ENCODE measurements around the gene SPRR1A.

SPRR1A gene

GRCh38 chr1:152983743-152984142 lies at the start of gene SPRR1A:
Gene SPRR1A, plus strand, starts transcription at chr1:152984081. Its CDS starts 1,150 bp downstream, at chr1:152985231.
- no peaks in the 10 kb centered on the region for H3K4me1 Mint-ChIP-seq
- no peak within 1 kb of the TSS for H3K4me3 Mint-ChIP-seq
- H3K36me3 Mint-ChIP-seq, result no peaks in the 10 kb centered on the region
- H3K27me3 Mint-ChIP-seq, result peaks cover 26% of the 10 kb centered on the region
- H3K9me3 Mint-ChIP-seq, result no peaks in the 10 kb centered on the region
- H3K27ac Mint-ChIP-seq, result no peak within 1 kb of the TSS

GRCh38 chr1:152940614-152941013 lies 43.3 kb upstream of the SPRR1A start:
- no peaks in the 10 kb centered on the region for H3K9me3 Mint-ChIP-seq
- H3K27ac Mint-ChIP-seq, result no peak overlapping the region
- no peak overlapping the region for H3K4me3 Mint-ChIP-seq
- H3K4me1 Mint-ChIP-seq, result no peaks in the 10 kb centered on the region
- no peaks in the 10 kb centered on the region for H3K36me3 Mint-ChIP-seq
- peaks cover 9% of the 10 kb centered on the region for H3K27me3 Mint-ChIP-seq

- Mint-ChIP-seq H3K36me3 (no peaks in the 10 kb centered on the region), H3K27me3 (peaks cover 13% of the 10 kb centered on the region), H3K4me3 (no peak overlapping the region), H3K27ac (no peak overlapping the region), H3K4me1 (no peaks in the 10 kb centered on the region), H3K9me3 (no peaks in the 10 kb centered on the region)
Observed at GRCh38 chr1:152941037-152941711, 42.7 kb upstream of the SPRR1A start.

GRCh38 chr1:152942161-152942560 lies 41.7 kb upstream of the SPRR1A start:
- Mint-ChIP-seq H3K27ac (no peak overlapping the region), H3K36me3 (no peaks in the 10 kb centered on the region), H3K27me3 (peaks cover 14% of the 10 kb centered on the region), H3K9me3 (no peaks in the 10 kb centered on the region), H3K4me1 (no peaks in the 10 kb centered on the region), H3K4me3 (no peak overlapping the region)

GRCh38 chr1:152946248-152946647 lies 37.6 kb upstream of the SPRR1A start:
- Mint-ChIP-seq H3K27ac (no peak overlapping the region), H3K4me3 (no peak overlapping the region), H3K36me3 (no peaks in the 10 kb centered on the region)

GRCh38 chr1:152946651-152947256 lies 37.1 kb upstream of the SPRR1A start, which contains the start of gene SPRR5:
Gene SPRR5, plus strand, starts transcription at chr1:152947206. Its CDS starts 1,349 bp downstream, at chr1:152948555.
- H3K4me1 Mint-ChIP-seq, result no peaks in the 10 kb centered on the region
- no peaks in the 10 kb centered on the region for H3K9me3 Mint-ChIP-seq
- peaks cover 13% of the 10 kb centered on the region for H3K27me3 Mint-ChIP-seq
- no peak within 1 kb of the TSS for H3K27ac Mint-ChIP-seq
- no peak within 1 kb of the TSS for H3K4me3 Mint-ChIP-seq
- no peaks in the 10 kb centered on the region for H3K36me3 Mint-ChIP-seq

More at GRCh38 chr1:152946248-152946647, 37.6 kb upstream of the SPRR1A start:
- Mint-ChIP-seq H3K4me1 (no peaks in the 10 kb centered on the region), H3K9me3 (no peaks in the 10 kb centered on the region), H3K27me3 (peaks cover 13% of the 10 kb centered on the region)

GRCh38 chr1:152951711-152952110 lies 32.2 kb upstream of the SPRR1A start:
- no peaks in the 10 kb centered on the region for H3K36me3 Mint-ChIP-seq
- peaks cover 7% of the 10 kb centered on the region for H3K27me3 Mint-ChIP-seq
- H3K4me3 Mint-ChIP-seq, result no peak overlapping the region
- no peaks in the 10 kb centered on the region for H3K9me3 Mint-ChIP-seq
- H3K27ac Mint-ChIP-seq, result no peak overlapping the region
- no peaks in the 10 kb centered on the region for H3K4me1 Mint-ChIP-seq

- Mint-ChIP-seq H3K36me3 (no peaks in the 10 kb centered on the region), H3K4me1 (no peaks in the 10 kb centered on the region), H3K9me3 (no peaks in the 10 kb centered on the region), H3K4me3 (no peak overlapping the region), H3K27ac (no peak overlapping the region), H3K27me3 (peaks cover 4% of the 10 kb centered on the region)
Observed at GRCh38 chr1:152953761-152954160, 30.1 kb upstream of the SPRR1A start.

- no peaks in the 10 kb centered on the region for H3K36me3 Mint-ChIP-seq
- H3K27me3 Mint-ChIP-seq, result peaks cover 4% of the 10 kb centered on the region
- H3K4me1 Mint-ChIP-seq, result no peaks in the 10 kb centered on the region
- H3K9me3 Mint-ChIP-seq, result no peaks in the 10 kb centered on the region
- no peak overlapping the region for H3K4me3 Mint-ChIP-seq
- H3K27ac Mint-ChIP-seq, result no peak overlapping the region
Observed at GRCh38 chr1:152954436-152954835, 29.4 kb upstream of the SPRR1A start.

- Mint-ChIP-seq H3K4me1 (no peaks in the 10 kb centered on the region), H3K36me3 (no peaks in the 10 kb centered on the region), H3K4me3 (no peak overlapping the region), H3K27me3 (peaks cover 2% of the 10 kb centered on the region), H3K27ac (no peak overlapping the region), H3K9me3 (no peaks in the 10 kb centered on the region)
Observed at GRCh38 chr1:152957561-152957960, 26.3 kb upstream of the SPRR1A start.

- H3K27me3 Mint-ChIP-seq, result peaks cover 2% of the 10 kb centered on the region
- H3K36me3 Mint-ChIP-seq, result no peaks in the 10 kb centered on the region
- H3K4me1 Mint-ChIP-seq, result no peaks in the 10 kb centered on the region
- no peak overlapping the region for H3K4me3 Mint-ChIP-seq
- no peak overlapping the region for H3K27ac Mint-ChIP-seq
- H3K9me3 Mint-ChIP-seq, result no peaks in the 10 kb centered on the region
Observed at GRCh38 chr1:152959273-152959672, 24.6 kb upstream of the SPRR1A start.

- H3K27ac Mint-ChIP-seq, result no peak overlapping the region
- H3K4me3 Mint-ChIP-seq, result no peak overlapping the region
- no peaks in the 10 kb centered on the region for H3K4me1 Mint-ChIP-seq
- no peaks in the 10 kb centered on the region for H3K9me3 Mint-ChIP-seq
- peaks cover 2% of the 10 kb centered on the region for H3K27me3 Mint-ChIP-seq
- H3K36me3 Mint-ChIP-seq, result no peaks in the 10 kb centered on the region
Observed at GRCh38 chr1:152959801-152960451, 24.0 kb upstream of the SPRR1A start.

GRCh38 chr1:152960452-152961044 lies 23.3 kb upstream of the SPRR1A start:
- H3K4me1 Mint-ChIP-seq, result no peaks in the 10 kb centered on the region
- H3K36me3 Mint-ChIP-seq, result no peaks in the 10 kb centered on the region
- peaks cover 6% of the 10 kb centered on the region for H3K27me3 Mint-ChIP-seq
- no peaks in the 10 kb centered on the region for H3K9me3 Mint-ChIP-seq
- no peak overlapping the region for H3K27ac Mint-ChIP-seq
- H3K4me3 Mint-ChIP-seq, result no peak overlapping the region

GRCh38 chr1:152961226-152961891 lies 22.5 kb upstream of the SPRR1A start:
- H3K4me1 Mint-ChIP-seq, result no peaks in the 10 kb centered on the region
- H3K27me3 Mint-ChIP-seq, result peaks cover 7% of the 10 kb centered on the region
- no peak overlapping the region for H3K4me3 Mint-ChIP-seq
- H3K27ac Mint-ChIP-seq, result no peak overlapping the region
- H3K36me3 Mint-ChIP-seq, result no peaks in the 10 kb centered on the region
- no peaks in the 10 kb centered on the region for H3K9me3 Mint-ChIP-seq

- no peaks in the 10 kb centered on the region for H3K9me3 Mint-ChIP-seq
- H3K36me3 Mint-ChIP-seq, result no peaks in the 10 kb centered on the region
- peaks cover 9% of the 10 kb centered on the region for H3K27me3 Mint-ChIP-seq
- H3K27ac Mint-ChIP-seq, result no peak overlapping the region
- no peak overlapping the region for H3K4me3 Mint-ChIP-seq
- H3K4me1 Mint-ChIP-seq, result no peaks in the 10 kb centered on the region
Observed at GRCh38 chr1:152962876-152963415, 20.9 kb upstream of the SPRR1A start.

Data from activated naive CD4-positive, alpha-beta T cell treated with anti-CD3 and anti-CD28 coated beads, Interleukin-2, amount 50 U/mL, for 24 hours (primary cell).